ENCODE data around the gene SLC38A2. TPM values are rescaled to one million over a fixed set of nuclear protein-coding genes. Genes with fewer than 3 reads are reported as not detected.
A peak's percentile ranks its signal among the peaks of the same experiment; 100 is the strongest.
"Not testable (repeated sequence)": the region's sequence is repeated elsewhere in the genome, so short reads cannot be mapped to it uniquely, and the experiment has no call there.

SLC38A2 gene
- total RNA-seq, 4 donors from 2014 or later: 368 to 440 (median 381) TPM

- WGBS, 2 donors: 39 to 48% methylated on average over 2 of the region's 2 CpGs
- H3K9me3 ChIP-seq: no peaks in the 10 kb centered on the region
- no peaks in the 10 kb centered on the region for H3K36me3 ChIP-seq
- no peak overlapping the region for H3K4me3 ChIP-seq
- no peaks in the 10 kb centered on the region for H3K27me3 ChIP-seq
- DNase-seq (ENCODE audit: low spot score in 2 of 2): no peak
- peak overlapping the region; percentile 21 to 73 (median 62) for H3K27ac ChIP-seq
- peak in 1 of 2 donors; percentile 36 for TF ChIP-seq EP300 (IDR thresholded peaks at IDR 0.05)
- TF ChIP-seq CTCF (IDR thresholded peaks at IDR 0.05): no peak
- peaks cover 0 to 39% (median 17%) of the 10 kb centered on the region in 4 donors for H3K4me1 ChIP-seq
Observed at GRCh38 chr12:46402451-46402850, 29.9 kb upstream of the SLC38A2 start.

GRCh38 chr12:46401662-46402061 is 29.1 kb upstream of the SLC38A2 start:
- no peaks in the 10 kb centered on the region for H3K27me3 ChIP-seq
- TF ChIP-seq CTCF (IDR thresholded peaks at IDR 0.05) (peak in 4 of 5 experiments; percentile 26 to 36 (median 34)), POLR2A (IDR thresholded peaks at IDR 0.05) (no peak)
- peak overlapping the region in 2 of 4 donors; percentile 51 to 73 for H3K27ac ChIP-seq
- H3K9me3 ChIP-seq: no peaks in the 10 kb centered on the region
- H3K4me1 ChIP-seq: peaks cover 0 to 39% (median 17%) of the 10 kb centered on the region in 4 donors
- WGBS, 2 donors: 28 to 30% methylated on average over 4 of the region's 4 CpGs
- no peak overlapping the region for H3K4me3 ChIP-seq
- DNase-seq (ENCODE audit: low spot score in 2 of 2): peak in 1 of 2 donors; percentile 19
- H3K36me3 ChIP-seq: no peaks in the 10 kb centered on the region

- 75 to 90% methylated on average over 2 of the region's 2 CpGs for WGBS, 2 donors
- no peaks in the 10 kb centered on the region for H3K27me3 ChIP-seq
- H3K36me3 ChIP-seq: no peaks in the 10 kb centered on the region
- peak overlapping the region in 2 of 4 donors; percentile 5 to 73 for H3K27ac ChIP-seq
- no peak overlapping the region for H3K4me3 ChIP-seq
- no peak for DNase-seq (ENCODE audit: low spot score in 2 of 2)
- peaks cover 0 to 39% (median 17%) of the 10 kb centered on the region in 4 donors for H3K4me1 ChIP-seq
- H3K9me3 ChIP-seq: no peaks in the 10 kb centered on the region
- TF ChIP-seq CTCF (IDR thresholded peaks at IDR 0.05): no peak
- peak in 1 of 2 donors; percentile 25 for TF ChIP-seq EP300 (IDR thresholded peaks at IDR 0.05)
Observed at GRCh38 chr12:46400406-46400805, 27.8 kb upstream of the SLC38A2 start.

- WGBS, 2 donors: 95 to 96% methylated on average over 6 of the region's 6 CpGs
- peak overlapping the region in 1 of 4 donors; percentile 5 for H3K27ac ChIP-seq
Observed at GRCh38 chr12:46399461-46400248, 27.1 kb upstream of the SLC38A2 start.

GRCh38 chr12:46396826-46397225 is 24.3 kb upstream of the SLC38A2 start:
- Histone ChIP-seq H3K9me3 (no peaks in the 10 kb centered on the region), H3K27ac (no peak overlapping the region), H3K4me3 (no peak overlapping the region), H3K36me3 (no peaks in the 10 kb centered on the region), H3K4me1 (peaks cover 0 to 18% (median 4%) of the 10 kb centered on the region in 4 donors), H3K27me3 (no peaks in the 10 kb centered on the region)
- no peak for DNase-seq (ENCODE audit: low spot score in 2 of 2)
- 96 to 97% methylated on average over 5 of the region's 5 CpGs for WGBS, 2 donors
- no peak for TF ChIP-seq EP300 (IDR thresholded peaks at IDR 0.05)
- TF ChIP-seq POLR2A (IDR thresholded peaks at IDR 0.05): no peak
- TF ChIP-seq CTCF (IDR thresholded peaks at IDR 0.05): no peak

More at GRCh38 chr12:46399461-46400248, 27.1 kb upstream of the SLC38A2 start:
- H3K4me3 ChIP-seq; DNase-seq (ENCODE audit: low spot score in 2 of 2); H3K27me3 ChIP-seq; H3K9me3 ChIP-seq; H3K36me3 ChIP-seq: not testable (repeated sequence)
- H3K4me1 ChIP-seq: peaks cover 0 to 37% (median 17%) of the 10 kb centered on the region in 4 donors

All from tibial nerve (tissue), 4 donors.